HG03064 (cell line): ENCODE results near the gene ABI2.

Experiments used
- ATAC-seq: cut with Tn5 transposase; IDR thresholded peaks from one replicate; pipeline ENCODE4 v1.9.1; 2021; ENCODE audit warnings: low read depth; ENCODE audit not compliant: unreplicated experiment

The ABI2 gene

GRCh38 chr2:203463266-203463678 is 135.1 kb downstream of the ABI2 start:
- no peak for ATAC-seq

DNA sequence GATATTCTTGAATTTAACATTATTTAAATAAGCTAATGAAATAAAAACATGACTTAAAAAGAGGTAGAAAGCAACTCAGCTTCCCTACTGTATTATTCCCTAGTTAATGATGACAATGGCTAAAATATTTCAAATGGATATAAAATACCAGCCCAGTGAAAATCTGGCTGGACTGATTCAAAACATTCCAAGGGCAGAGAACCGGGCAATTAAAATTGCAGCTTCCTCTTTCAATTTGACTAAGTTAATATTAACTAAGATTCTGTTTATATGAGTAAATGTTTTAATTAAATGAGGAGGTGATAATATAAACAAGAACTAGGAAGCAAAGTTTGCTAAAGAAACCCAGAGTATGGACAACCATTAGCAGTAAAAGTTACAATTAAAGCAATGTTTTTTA is 141.4 kb downstream of the ABI2 start:
- ATAC-seq = no peak

DNA sequence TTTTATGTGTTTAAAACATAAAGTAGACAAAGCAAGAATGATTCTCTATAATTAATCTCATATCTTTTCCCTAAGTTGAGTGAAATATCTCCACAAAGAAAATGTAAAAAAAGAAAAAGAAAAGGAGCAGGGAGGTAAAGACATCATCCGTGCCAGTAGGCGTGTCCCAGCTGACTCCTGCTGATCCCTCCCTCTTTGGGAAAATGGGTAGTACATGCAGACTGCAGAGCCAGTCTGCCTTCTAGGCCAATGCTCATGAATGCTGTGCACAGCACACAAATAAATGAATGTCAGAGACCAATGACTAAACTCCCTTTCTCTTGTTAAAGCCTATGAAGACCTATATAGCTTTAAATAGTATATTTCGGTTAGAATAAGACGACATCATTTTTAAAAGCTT is 142.2 kb downstream of the ABI2 start:
- ATAC-seq = no peak

- ATAC-seq = no peak
These were observed 143.1 kb downstream of the ABI2 start for GRCh38 chr2:203471323-203471722.

DNA sequence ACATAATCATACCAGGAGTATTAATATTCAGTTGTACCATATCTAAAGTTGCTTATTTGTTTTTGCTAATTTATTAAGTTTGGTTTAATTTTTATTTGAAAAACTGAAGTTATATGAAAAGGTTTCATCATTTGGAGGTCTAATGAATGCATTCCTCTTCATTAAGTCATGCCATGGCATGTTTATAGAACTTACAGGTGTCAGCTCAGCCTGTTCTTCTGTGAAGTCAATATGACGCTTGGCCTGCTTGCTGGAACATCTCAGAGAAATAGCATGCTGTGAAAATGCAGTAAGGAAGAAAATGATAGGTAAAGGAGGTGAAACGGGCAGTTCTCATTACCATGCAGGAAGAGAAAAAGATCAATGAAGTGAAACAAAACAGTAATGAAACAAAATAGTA is 148.7 kb downstream of the ABI2 start:
- ATAC-seq = no peak

GRCh38 chr2:203480623-203481022 is 152.4 kb downstream of the ABI2 start:
- ATAC-seq = no peak

DNA sequence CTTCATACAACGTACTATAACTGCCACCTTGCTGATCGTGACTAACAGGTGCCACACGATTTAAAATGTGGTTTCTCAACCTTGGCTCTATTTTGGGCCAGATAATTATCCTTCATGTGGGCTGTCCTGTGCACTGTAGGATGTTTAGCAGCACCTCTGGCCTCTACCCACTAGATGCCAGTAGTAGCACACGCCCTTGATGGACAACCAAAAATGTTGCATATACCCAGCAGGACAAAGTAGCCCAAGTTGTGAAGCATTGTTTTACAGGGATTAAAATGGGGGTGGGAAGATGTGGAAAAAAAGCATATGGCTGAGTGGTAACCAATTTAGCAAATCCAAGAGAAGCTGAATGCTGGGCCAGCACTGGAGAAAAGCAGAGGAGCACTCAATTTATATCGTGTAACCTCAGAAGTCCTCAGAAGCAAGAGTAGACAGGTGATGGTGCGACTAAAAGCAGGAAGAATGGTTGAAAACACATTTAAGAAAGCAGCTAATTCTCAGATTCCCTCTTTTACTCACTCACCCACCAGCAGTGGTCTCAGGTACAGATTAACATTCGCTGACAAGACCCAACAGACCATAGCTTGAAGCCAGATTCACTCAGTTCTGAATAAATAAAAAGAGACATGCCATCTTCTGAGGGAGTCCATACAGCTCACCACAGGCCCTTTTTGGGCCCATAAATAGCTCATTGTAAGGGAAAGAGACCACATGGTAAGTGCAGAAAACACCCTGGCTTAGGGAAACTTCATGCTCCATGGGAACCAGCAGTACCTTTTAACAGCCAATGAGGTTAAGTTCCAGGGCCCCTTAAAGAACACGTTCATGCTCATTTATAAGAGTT is 156.3 kb downstream of the ABI2 start:
- ATAC-seq = no peak

GRCh38 chr2:203489531-203489930 is 161.3 kb downstream of the ABI2 start:
- no peak for ATAC-seq

GRCh38 chr2:203490391-203490790 is 162.2 kb downstream of the ABI2 start:
- ATAC-seq = no peak

GRCh38 chr2:203492965-203493364 is 164.8 kb downstream of the ABI2 start:
- no peak for ATAC-seq
